Measurements from ENCODE around the gene FEZ2. TPM values are rescaled to one million over a fixed set of nuclear protein-coding genes. Genes with fewer than 3 reads are reported as not detected.

FEZ2 gene
- polyA plus RNA-seq, 2 of the 4 experiments (the other 2 are of a cell fraction), result 52.5 to 124 TPM

DNA sequence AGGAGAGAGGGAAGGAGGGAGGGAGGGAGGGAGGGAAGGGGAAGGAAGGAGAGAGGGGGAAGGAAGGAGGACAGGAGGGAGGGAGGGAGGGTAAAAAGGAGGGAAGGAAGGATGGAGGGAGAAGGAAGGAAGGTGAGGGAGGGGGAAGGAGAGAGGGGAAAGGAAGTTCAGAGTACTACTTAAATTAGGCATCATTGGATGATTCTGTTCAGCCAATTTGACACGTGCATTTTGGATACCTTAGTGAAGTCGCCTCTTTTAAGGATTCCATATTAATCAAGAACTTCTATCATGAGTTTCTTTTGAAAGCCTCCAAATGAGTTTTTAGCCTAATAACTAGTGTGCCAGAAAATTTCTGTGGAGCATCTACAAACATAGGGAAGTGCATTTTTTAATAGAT lies 62.9 kb downstream of the FEZ2 start:
- POLR2A ChIA-PET, result no interaction called here
- FAIRE-seq (no peak), DNase-seq (ENCODE audit: low read depth in 1 of 2, low spot score in 1 of 2) (no peak), ATAC-seq (no peak)
- H3K9me3 ChIP-seq, result no peaks in the 10 kb centered on the region
- H3K4me1 ChIP-seq, result peaks cover 16% of the 10 kb centered on the region
- no peak for TF ChIP-seq RNF2 (IDR thresholded peaks at IDR 0.05; ENCODE audit: borderline replicate concordance, low read depth)
- no peak for TF ChIP-seq HEYL (CRISPR knock-in tag; IDR thresholded peaks at IDR 0.05)
- TF ChIP-seq, protein P1, sequence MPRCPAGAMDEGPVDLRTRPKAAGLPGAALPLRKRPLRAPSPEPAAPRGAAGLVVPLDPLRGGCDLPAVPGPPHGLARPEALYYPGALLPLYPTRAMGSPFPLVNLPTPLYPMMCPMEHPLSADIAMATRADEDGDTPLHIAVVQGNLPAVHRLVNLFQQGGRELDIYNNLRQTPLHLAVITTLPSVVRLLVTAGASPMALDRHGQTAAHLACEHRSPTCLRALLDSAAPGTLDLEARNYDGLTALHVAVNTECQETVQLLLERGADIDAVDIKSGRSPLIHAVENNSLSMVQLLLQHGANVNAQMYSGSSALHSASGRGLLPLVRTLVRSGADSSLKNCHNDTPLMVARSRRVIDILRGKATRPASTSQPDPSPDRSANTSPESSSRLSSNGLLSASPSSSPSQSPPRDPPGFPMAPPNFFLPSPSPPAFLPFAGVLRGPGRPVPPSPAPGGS (IDR thresholded peaks at IDR 0.05), result no peak
- no peak for TF ChIP-seq ZFP36 (IDR thresholded peaks at IDR 0.05; ENCODE audit: borderline replicate concordance, partially characterized antibody)
- no peak for TF ChIP-seq EP300 (IDR thresholded peaks at IDR 0.05)
- no peak for TF ChIP-seq CHD4 (IDR thresholded peaks at IDR 0.05; ENCODE audit: borderline replicate concordance)
- TF ChIP-seq TP53 (CRISPR knock-in tag; IDR thresholded peaks at IDR 0.05), result no peak
- no peak for TF ChIP-seq KDM5A (IDR thresholded peaks at IDR 0.05)
- TF ChIP-seq MYC (IDR thresholded peaks at IDR 0.05; ENCODE audit: borderline replicate concordance, low read length), result no peak
- no peak for TF ChIP-seq GATA3 (IDR thresholded peaks at IDR 0.05; ENCODE audit: borderline replicate concordance)
- TF ChIP-seq, protein P2, sequence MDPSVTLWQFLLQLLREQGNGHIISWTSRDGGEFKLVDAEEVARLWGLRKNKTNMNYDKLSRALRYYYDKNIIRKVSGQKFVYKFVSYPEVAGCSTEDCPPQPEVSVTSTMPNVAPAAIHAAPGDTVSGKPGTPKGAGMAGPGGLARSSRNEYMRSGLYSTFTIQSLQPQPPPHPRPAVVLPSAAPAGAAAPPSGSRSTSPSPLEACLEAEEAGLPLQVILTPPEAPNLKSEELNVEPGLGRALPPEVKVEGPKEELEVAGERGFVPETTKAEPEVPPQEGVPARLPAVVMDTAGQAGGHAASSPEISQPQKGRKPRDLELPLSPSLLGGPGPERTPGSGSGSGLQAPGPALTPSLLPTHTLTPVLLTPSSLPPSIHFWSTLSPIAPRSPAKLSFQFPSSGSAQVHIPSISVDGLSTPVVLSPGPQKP (IDR thresholded peaks at IDR 0.05; ENCODE audit: low read depth, low read length), result no peak
- TF ChIP-seq JUNB (IDR thresholded peaks at IDR 0.05), result no peak
- TF ChIP-seq MAFK (IDR thresholded peaks at IDR 0.05; ENCODE audit: partially characterized antibody), result no peak
- TF ChIP-seq ZSCAN20 (CRISPR knock-in tag; IDR thresholded peaks at IDR 0.05), result no peak
- TF ChIP-seq HOXB13 (CRISPR knock-in tag; IDR thresholded peaks at IDR 0.05; ENCODE audit: low read depth), result no peak
- no peak for TF ChIP-seq MAX (IDR thresholded peaks at IDR 0.05)
- TF ChIP-seq NR3C1 (IDR thresholded peaks at IDR 0.05), result no peak
- CTCF ChIA-PET, result no interaction called here
- 89% methylated on average over 2 of the region's 2 CpGs for WGBS (ENCODE audit: missing lambda C conversion rate)
- no peak overlapping the region for H3K4me3 ChIP-seq
- H3K4me2 ChIP-seq, result no peak overlapping the region
- H3K27ac ChIP-seq, result no peak overlapping the region

DNA sequence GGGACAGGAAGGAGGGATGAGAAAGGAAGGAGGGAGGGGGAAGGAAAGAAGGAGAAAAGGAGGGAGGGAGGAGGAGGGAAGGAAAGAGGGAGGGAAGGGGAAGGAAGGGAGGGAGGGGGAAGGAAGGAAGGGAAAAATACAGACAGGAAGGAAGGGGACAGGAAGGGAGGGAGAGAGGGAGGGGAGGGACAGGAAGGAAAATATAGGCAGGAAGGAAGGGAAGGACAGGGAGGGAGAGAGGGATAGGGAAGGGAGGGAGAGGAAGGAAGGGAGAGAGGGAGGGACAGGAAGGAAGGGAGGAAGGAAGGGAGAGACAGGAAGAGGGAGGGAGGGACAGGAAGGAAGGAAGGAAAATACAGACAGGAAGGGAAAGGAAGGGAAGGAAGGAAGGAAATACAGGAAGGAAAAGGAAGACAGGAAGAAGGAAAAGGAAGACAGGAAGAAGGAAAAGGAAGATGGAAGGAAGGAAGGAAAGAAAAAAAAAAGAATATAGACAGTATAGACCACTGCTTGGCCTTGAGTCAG lies 63.6 kb downstream of the FEZ2 start:
- Histone ChIP-seq H3K9me3 (no peaks in the 10 kb centered on the region), H3K4me1 (peaks cover 15% of the 10 kb centered on the region), H3K4me2 (no peak overlapping the region), H3K27ac (0 out of 6 replicates have a peak overlapping the region, but pooled peaks of 1 of the 2 experiments have one; percentile 6), H3K4me3 (no peak overlapping the region)
- TF ChIP-seq HOXA7 (CRISPR knock-in tag; IDR thresholded peaks at IDR 0.05) (no peak), ZSCAN20 (CRISPR knock-in tag; IDR thresholded peaks at IDR 0.05) (no peak), RARB (CRISPR knock-in tag; IDR thresholded peaks at IDR 0.05) (no peak), TP53 (CRISPR knock-in tag; IDR thresholded peaks at IDR 0.05) (no peak), RFX5 (IDR thresholded peaks at IDR 0.05) (no peak), FOXS1 (CRISPR knock-in tag; IDR thresholded peaks at IDR 0.05) (no peak), CBX2 (IDR thresholded peaks at IDR 0.05; ENCODE audit: borderline replicate concordance, low read depth) (no peak), PBX3 (IDR thresholded peaks at IDR 0.05) (no peak), POLR2A (IDR thresholded peaks at IDR 0.05; ENCODE audit: low read length) (no peak), EHF (CRISPR knock-in tag; IDR thresholded peaks at IDR 0.05) (no peak), HES2 (IDR thresholded peaks at IDR 0.05) (no peak), HOXB5 (CRISPR knock-in tag; IDR thresholded peaks at IDR 0.05) (no peak), JUN (IDR thresholded peaks at IDR 0.05) (no peak), NPAS2 (CRISPR knock-in tag; IDR thresholded peaks at IDR 0.05; ENCODE audit: borderline replicate concordance) (no peak), POLR2AphosphoS2 (conservative IDR thresholded peaks at IDR 0.05; ENCODE audit: low read length) (no peak)
- TF ChIP-seq, protein P3, sequence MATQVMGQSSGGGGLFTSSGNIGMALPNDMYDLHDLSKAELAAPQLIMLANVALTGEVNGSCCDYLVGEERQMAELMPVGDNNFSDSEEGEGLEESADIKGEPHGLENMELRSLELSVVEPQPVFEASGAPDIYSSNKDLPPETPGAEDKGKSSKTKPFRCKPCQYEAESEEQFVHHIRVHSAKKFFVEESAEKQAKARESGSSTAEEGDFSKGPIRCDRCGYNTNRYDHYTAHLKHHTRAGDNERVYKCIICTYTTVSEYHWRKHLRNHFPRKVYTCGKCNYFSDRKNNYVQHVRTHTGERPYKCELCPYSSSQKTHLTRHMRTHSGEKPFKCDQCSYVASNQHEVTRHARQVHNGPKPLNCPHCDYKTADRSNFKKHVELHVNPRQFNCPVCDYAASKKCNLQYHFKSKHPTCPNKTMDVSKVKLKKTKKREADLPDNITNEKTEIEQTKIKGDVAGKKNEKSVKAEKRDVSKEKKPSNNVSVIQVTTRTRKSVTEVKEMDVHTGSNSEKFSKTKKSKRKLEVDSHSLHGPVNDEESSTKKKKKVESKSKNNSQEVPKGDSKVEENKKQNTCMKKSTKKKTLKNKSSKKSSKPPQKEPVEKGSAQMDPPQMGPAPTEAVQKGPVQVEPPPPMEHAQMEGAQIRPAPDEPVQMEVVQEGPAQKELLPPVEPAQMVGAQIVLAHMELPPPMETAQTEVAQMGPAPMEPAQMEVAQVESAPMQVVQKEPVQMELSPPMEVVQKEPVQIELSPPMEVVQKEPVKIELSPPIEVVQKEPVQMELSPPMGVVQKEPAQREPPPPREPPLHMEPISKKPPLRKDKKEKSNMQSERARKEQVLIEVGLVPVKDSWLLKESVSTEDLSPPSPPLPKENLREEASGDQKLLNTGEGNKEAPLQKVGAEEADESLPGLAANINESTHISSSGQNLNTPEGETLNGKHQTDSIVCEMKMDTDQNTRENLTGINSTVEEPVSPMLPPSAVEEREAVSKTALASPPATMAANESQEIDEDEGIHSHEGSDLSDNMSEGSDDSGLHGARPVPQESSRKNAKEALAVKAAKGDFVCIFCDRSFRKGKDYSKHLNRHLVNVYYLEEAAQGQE (IDR thresholded peaks at IDR 0.05), result no peak
- TF ChIP-seq, protein P1 (IDR thresholded peaks at IDR 0.05), result no peak
- FAIRE-seq (no peak), DNase-seq (ENCODE audit: low read depth in 1 of 2, low spot score in 1 of 2) (no peak), ATAC-seq (no peak)
- ChIA-PET CTCF (no interaction called here), POLR2A (no interaction called here)

All from A549 (cell line).